Measurements from ENCODE around the gene PRPF6. TPM values are rescaled to one million over a fixed set of nuclear protein-coding genes. Genes with fewer than 3 reads are reported as not detected.

Gene PRPF6
- total RNA-seq, 1 experiment from 2014 or later = 88.4 TPM

- ChIA-PET CTCF (no interaction called here), POLR2A (no interaction called here)
- Histone ChIP-seq H3K9me3 (ENCODE audit: control insufficient read depth, insufficient read depth, low read depth, low read length) (no peaks in the 10 kb centered on the region), H3K4me1 (ENCODE audit: control insufficient read depth, insufficient read depth, low read length) (no peaks in the 10 kb centered on the region), H3K36me3 (ENCODE audit: control insufficient read depth, insufficient read depth, low read length) (no peaks in the 10 kb centered on the region; the same call in 1 of the 2 replicates), H3K27ac (ENCODE audit: low read length) (no peak overlapping the region), H3K4me3 (ENCODE audit: low read depth in 2 of 2, low read length in 2 of 2) (no peak overlapping the region), H3K27me3 (ENCODE audit: control insufficient read depth, insufficient read depth, low read length) (no peaks in the 10 kb centered on the region)
- ATAC-seq (no peak), DNase-seq (ENCODE audit: low read depth, low spot score) (no peak)
- no TSS peak for BruUV-seq (replicated peaks)
- TF ChIP-seq POLR2AphosphoS5 (IDR thresholded peaks at IDR 0.05; ENCODE audit: low read depth, low read length) (no peak), SIN3A (IDR thresholded peaks at IDR 0.05; ENCODE audit: borderline replicate concordance, insufficient read depth, low read depth, low read length) (no peak), REST (IDR thresholded peaks at IDR 0.05; ENCODE audit: insufficient read depth in 1 of 2, low read depth in 2 of 2, low read length in 1 of 2) (no peak), TCF7L2 (IDR thresholded peaks at IDR 0.05; ENCODE audit: low read depth, low read length) (no peak)
- TF ChIP-seq, protein P1, sequence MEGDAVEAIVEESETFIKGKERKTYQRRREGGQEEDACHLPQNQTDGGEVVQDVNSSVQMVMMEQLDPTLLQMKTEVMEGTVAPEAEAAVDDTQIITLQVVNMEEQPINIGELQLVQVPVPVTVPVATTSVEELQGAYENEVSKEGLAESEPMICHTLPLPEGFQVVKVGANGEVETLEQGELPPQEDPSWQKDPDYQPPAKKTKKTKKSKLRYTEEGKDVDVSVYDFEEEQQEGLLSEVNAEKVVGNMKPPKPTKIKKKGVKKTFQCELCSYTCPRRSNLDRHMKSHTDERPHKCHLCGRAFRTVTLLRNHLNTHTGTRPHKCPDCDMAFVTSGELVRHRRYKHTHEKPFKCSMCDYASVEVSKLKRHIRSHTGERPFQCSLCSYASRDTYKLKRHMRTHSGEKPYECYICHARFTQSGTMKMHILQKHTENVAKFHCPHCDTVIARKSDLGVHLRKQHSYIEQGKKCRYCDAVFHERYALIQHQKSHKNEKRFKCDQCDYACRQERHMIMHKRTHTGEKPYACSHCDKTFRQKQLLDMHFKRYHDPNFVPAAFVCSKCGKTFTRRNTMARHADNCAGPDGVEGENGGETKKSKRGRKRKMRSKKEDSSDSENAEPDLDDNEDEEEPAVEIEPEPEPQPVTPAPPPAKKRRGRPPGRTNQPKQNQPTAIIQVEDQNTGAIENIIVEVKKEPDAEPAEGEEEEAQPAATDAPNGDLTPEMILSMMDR (IDR thresholded peaks at IDR 0.05) = no peak
- in situ Hi-C loops (cut with HindIII; ENCODE audit: low pct_unique_long_range_greater_than_20kb, low sequenced_read_pairs) = no loop called here
- intact Hi-C loops (cut with micrococcal nuclease; ENCODE audit: unreplicated experiment) = no loop called here
Observed at GRCh38 chr20:63935447-63935846, 45.5 kb upstream of the PRPF6 start.

DNA sequence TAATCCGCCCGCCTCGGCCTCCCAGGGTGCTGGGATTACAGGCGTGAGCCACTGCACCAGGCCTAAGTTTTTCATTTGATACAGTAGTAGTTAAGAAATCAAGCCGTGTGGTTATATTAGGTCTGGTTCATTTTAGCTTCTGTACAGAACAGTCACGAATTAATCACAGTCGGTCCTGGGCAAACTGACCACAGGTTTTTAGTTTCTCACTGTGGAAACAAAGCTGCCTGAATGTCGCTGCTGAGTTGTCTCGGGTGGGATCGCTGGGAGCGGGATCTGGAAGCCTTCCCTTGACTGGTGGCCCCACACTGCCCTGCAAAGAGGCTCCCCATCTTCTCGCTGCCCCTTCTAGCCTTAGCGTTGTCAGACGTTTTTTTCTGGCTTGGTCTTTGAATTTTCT is 43.3 kb upstream of the PRPF6 start:
- CTCF ChIA-PET = no interaction called here
- TF ChIP-seq, protein P1 (IDR thresholded peaks at IDR 0.05) = no peak
- TF ChIP-seq SIN3A (IDR thresholded peaks at IDR 0.05; ENCODE audit: borderline replicate concordance, insufficient read depth, low read depth, low read length) (no peak), TCF7L2 (IDR thresholded peaks at IDR 0.05; ENCODE audit: low read depth, low read length) (no peak), POLR2AphosphoS5 (IDR thresholded peaks at IDR 0.05; ENCODE audit: low read depth, low read length) (no peak), REST (IDR thresholded peaks at IDR 0.05; ENCODE audit: insufficient read depth in 1 of 2, low read depth in 2 of 2, low read length in 1 of 2) (no peak)
- H3K4me3 ChIP-seq (ENCODE audit: low read depth in 2 of 2, low read length in 2 of 2) = no peak overlapping the region
- no TSS peak for BruUV-seq (replicated peaks)
- in situ Hi-C loops (cut with HindIII; ENCODE audit: low pct_unique_long_range_greater_than_20kb, low sequenced_read_pairs) (no loop called here), intact Hi-C loops (cut with micrococcal nuclease; ENCODE audit: unreplicated experiment) (no loop called here)
- no peaks in the 10 kb centered on the region for H3K9me3 ChIP-seq (ENCODE audit: control insufficient read depth, insufficient read depth, low read depth, low read length)
- H3K4me1 ChIP-seq (ENCODE audit: control insufficient read depth, insufficient read depth, low read length) = peaks cover 3% of the 10 kb centered on the region
- ATAC-seq = no peak
- POLR2A ChIA-PET = interaction anchor here (0.5 kb wide), 1 partner anchor 20 kb away, joined by 4 read pairs; no protein-coding TSS in a partner anchor
- no peak overlapping the region for H3K27ac ChIP-seq (ENCODE audit: low read length)
- no peak for DNase-seq (ENCODE audit: low read depth, low spot score)
- H3K36me3 ChIP-seq (ENCODE audit: control insufficient read depth, insufficient read depth, low read length) = no peaks in the 10 kb centered on the region; the same call in 1 of the 2 replicates
- H3K27me3 ChIP-seq (ENCODE audit: control insufficient read depth, insufficient read depth, low read length) = no peaks in the 10 kb centered on the region
